Caco-2 (cell line): ENCODE results near the gene NPFFR1. TPM values are rescaled to one million over a fixed set of nuclear protein-coding genes. Genes with fewer than 3 reads are reported as not detected.
A peak's percentile ranks its signal among the peaks of the same experiment; 100 is the strongest.

ENCODE experiments used
- BruUV-seq: library from RNA; stranded (reverse); fragments of 400-500 nt; replicated peaks from 2 replicates; lab custom pipeline; 2021; lab: Mats Ljungman, UMichigan
- CTCF ChIA-PET: fragments of 300-600 bp; sonication (Branson Sonifier 250); formaldehyde crosslinking; loops from one replicate; lab custom pipeline; 2022; ENCODE audit warnings: antibody characterized with exemption; lab: Charles Lee
- POLR2A ChIA-PET: fragments of 300-600 bp; sonication (Branson Sonifier 250); formaldehyde crosslinking; loops from one replicate; lab custom pipeline; 2022; ENCODE audit warnings: antibody characterized with exemption; lab: Charles Lee
- DNase-seq, 2 experiments: peaks; one replicate each; pipeline versions ENCODE4 v3.0.0 to v3.0.0-alpha.2; 2020 to 2022
- H3K27me3 ChIP-seq: replicated peaks from 2 replicates; pipeline ENCODE4 v1.6.0; 2011; ENCODE audit warnings: low read length; ENCODE audit not compliant: control insufficient read depth, insufficient read depth
- H3K36me3 ChIP-seq: 2 replicates; pipeline ENCODE4 v1.5.1; 2011; ENCODE audit warnings: low read length; ENCODE audit not compliant: control insufficient read depth, insufficient read depth
- H3K4me1 ChIP-seq: fragments of 250-450 bp; sonication (Bioruptor Pico); 2 replicates; pipeline ENCODE4 v1.5.1; 2020; ENCODE audit warnings: mild to moderate bottlenecking
- H3K4me3 ChIP-seq: 2 replicates; pipeline ENCODE4 v1.5.1; 2011; ENCODE audit warnings: low read depth, mild to moderate bottlenecking, control low read depth, low read length
- H3K9me3 ChIP-seq: fragments of 250-450 bp; sonication (Bioruptor Pico); 2 replicates; pipeline ENCODE4 v1.5.1; 2020; ENCODE audit warnings: mild to moderate bottlenecking, moderate library complexity
- H3K27ac Mint-ChIP-seq: one replicate; pipeline ENCODE4 v1.8.0; 2022; ENCODE audit warnings: mixed read lengths; ENCODE audit not compliant: unreplicated experiment
- H3K27me3 Mint-ChIP-seq: one replicate; pipeline ENCODE4 v1.8.0; 2022; ENCODE audit warnings: mixed read lengths; ENCODE audit not compliant: insufficient read depth, unreplicated experiment
- H3K36me3 Mint-ChIP-seq: one replicate; pipeline ENCODE4 v1.8.0; 2022; ENCODE audit warnings: mild to moderate bottlenecking, mixed read lengths; ENCODE audit not compliant: insufficient read depth, unreplicated experiment
- H3K4me1 Mint-ChIP-seq: one replicate; pipeline ENCODE4 v1.8.0; 2022; ENCODE audit warnings: low read depth, mixed read lengths; ENCODE audit not compliant: unreplicated experiment
- H3K4me3 Mint-ChIP-seq: one replicate; pipeline ENCODE4 v1.8.0; 2022; ENCODE audit warnings: mild to moderate bottlenecking, moderate library complexity, mixed read lengths; ENCODE audit not compliant: unreplicated experiment
- H3K9me3 Mint-ChIP-seq: one replicate; pipeline ENCODE4 v1.8.0; 2022; ENCODE audit warnings: mixed read lengths; ENCODE audit not compliant: unreplicated experiment
- intact Hi-C: fragments of 100-400 bp; cut with micrococcal nuclease; formaldehyde crosslinking; loops from one replicate; pipeline ENCODE4 v1.10.0; 2022; ENCODE audit not compliant: unreplicated experiment
- total RNA-seq: library from RNA; stranded (reverse); gene quantifications from 2 replicates; pipeline ENCODE4 v1.2.3, GENCODE V29; 2022
- TF ChIP-seq, protein P1 (sequence below), 2 experiments: fragments of 200-600 bp in 1 of 2; IDR thresholded peaks; 1 replicate in 1 of 2; 2 replicates in 1 of 2; pipeline versions ENCODE4 v1.5.1 to v1.8.0; 2011 to 2022; ENCODE audit warnings: antibody characterized with exemption in 1 of 2, control low read depth in 1 of 2, inconsistent platforms in 1 of 2, low read depth in 1 of 2, low read length in 1 of 2, mild to moderate bottlenecking in 1 of 2, moderate library complexity in 1 of 2; ENCODE audit not compliant: insufficient read depth in 1 of 2, severe bottlenecking in 1 of 2, unreplicated experiment in 1 of 2

NPFFR1 gene
- total RNA-seq, 1 experiment from 2014 or later, result not detected

DNA sequence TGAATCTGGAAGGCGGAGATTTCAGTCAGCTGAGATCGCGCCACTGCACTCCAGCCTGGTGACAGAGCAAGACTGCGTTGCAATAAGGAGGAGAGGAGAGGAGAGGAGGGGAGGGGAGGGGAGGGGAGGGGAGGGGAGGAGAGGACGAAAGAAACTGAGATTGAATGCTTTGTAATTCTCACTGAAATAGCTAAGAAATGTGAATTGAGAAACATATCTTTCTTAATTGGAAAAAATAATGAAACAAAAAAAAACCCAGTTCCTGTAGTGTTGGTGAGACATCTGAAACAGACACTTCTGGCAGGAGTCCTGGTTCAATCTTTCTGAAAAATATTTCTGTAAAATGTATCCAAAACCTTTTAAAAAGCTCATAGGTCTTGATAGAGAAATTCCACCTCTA, 77.0 kb downstream of the NPFFR1 start:
- no peak overlapping the region for H3K4me3 ChIP-seq
- no peak for DNase-seq
- peaks cover 1% of the 10 kb centered on the region; the same call in 1 of the 2 replicates for H3K36me3 ChIP-seq
- Mint-ChIP-seq H3K27ac (no peak overlapping the region), H3K4me1 (no peaks in the 10 kb centered on the region), H3K4me3 (no peak overlapping the region), H3K9me3 (no peaks in the 10 kb centered on the region), H3K36me3 (peaks cover 92% of the 10 kb centered on the region), H3K27me3 (no peaks in the 10 kb centered on the region)
- intact Hi-C loops, result no loop called here
- no peaks in the 10 kb centered on the region for H3K9me3 ChIP-seq
- no peaks in the 10 kb centered on the region for H3K27me3 ChIP-seq
- TF ChIP-seq, protein P1, sequence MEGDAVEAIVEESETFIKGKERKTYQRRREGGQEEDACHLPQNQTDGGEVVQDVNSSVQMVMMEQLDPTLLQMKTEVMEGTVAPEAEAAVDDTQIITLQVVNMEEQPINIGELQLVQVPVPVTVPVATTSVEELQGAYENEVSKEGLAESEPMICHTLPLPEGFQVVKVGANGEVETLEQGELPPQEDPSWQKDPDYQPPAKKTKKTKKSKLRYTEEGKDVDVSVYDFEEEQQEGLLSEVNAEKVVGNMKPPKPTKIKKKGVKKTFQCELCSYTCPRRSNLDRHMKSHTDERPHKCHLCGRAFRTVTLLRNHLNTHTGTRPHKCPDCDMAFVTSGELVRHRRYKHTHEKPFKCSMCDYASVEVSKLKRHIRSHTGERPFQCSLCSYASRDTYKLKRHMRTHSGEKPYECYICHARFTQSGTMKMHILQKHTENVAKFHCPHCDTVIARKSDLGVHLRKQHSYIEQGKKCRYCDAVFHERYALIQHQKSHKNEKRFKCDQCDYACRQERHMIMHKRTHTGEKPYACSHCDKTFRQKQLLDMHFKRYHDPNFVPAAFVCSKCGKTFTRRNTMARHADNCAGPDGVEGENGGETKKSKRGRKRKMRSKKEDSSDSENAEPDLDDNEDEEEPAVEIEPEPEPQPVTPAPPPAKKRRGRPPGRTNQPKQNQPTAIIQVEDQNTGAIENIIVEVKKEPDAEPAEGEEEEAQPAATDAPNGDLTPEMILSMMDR (IDR thresholded peaks at IDR 0.05; ENCODE audit: insufficient read depth in 1 of 2, low read depth in 1 of 2, low read length in 1 of 2, severe bottlenecking in 1 of 2, unreplicated experiment in 1 of 2), result no peak
- ChIA-PET POLR2A (interaction anchor here (1.0 kb wide), 1 partner anchor 36 kb away, joined by 5 read pairs; no protein-coding TSS in a partner anchor), CTCF (no interaction called here)
- no TSS peak for BruUV-seq
- H3K4me1 ChIP-seq, result no peaks in the 10 kb centered on the region

DNA sequence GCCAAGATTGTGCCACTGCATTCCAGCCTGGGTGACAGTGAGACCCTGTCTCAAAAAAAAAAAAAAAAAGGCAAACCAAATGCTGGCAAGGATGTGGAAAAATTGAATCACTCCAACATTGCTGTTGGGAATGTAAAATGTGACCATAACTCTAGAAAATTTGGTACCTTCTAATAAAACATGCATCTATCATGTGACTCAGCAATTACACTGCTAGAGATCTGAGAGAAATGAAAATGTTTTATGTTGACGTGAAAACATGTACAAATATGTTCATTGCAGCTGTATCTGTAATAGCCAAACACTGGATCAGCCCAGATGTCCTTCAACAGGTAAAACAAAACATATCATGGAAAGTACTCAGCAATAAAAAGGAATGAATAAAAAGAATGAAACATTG, 82.7 kb downstream of the NPFFR1 start:
- intact Hi-C loops, result no loop called here
- Mint-ChIP-seq H3K27ac (no peak overlapping the region), H3K36me3 (peaks cover 90% of the 10 kb centered on the region), H3K4me3 (no peak overlapping the region), H3K9me3 (no peaks in the 10 kb centered on the region), H3K4me1 (no peaks in the 10 kb centered on the region), H3K27me3 (no peaks in the 10 kb centered on the region)
- Histone ChIP-seq H3K4me3 (no peak overlapping the region), H3K36me3 (no peaks in the 10 kb centered on the region), H3K9me3 (no peaks in the 10 kb centered on the region), H3K27me3 (no peaks in the 10 kb centered on the region), H3K4me1 (no peaks in the 10 kb centered on the region)
- no peak for DNase-seq
- POLR2A ChIA-PET, result no interaction called here
- TF ChIP-seq, protein P1 (IDR thresholded peaks at IDR 0.05; ENCODE audit: insufficient read depth in 1 of 2, low read depth in 1 of 2, low read length in 1 of 2, severe bottlenecking in 1 of 2, unreplicated experiment in 1 of 2), result no peak
- CTCF ChIA-PET, result interaction anchor here (0.6 kb wide), 1 partner anchor 85 kb away, joined by 3 read pairs; no protein-coding TSS in a partner anchor
- no TSS peak for BruUV-seq

DNA sequence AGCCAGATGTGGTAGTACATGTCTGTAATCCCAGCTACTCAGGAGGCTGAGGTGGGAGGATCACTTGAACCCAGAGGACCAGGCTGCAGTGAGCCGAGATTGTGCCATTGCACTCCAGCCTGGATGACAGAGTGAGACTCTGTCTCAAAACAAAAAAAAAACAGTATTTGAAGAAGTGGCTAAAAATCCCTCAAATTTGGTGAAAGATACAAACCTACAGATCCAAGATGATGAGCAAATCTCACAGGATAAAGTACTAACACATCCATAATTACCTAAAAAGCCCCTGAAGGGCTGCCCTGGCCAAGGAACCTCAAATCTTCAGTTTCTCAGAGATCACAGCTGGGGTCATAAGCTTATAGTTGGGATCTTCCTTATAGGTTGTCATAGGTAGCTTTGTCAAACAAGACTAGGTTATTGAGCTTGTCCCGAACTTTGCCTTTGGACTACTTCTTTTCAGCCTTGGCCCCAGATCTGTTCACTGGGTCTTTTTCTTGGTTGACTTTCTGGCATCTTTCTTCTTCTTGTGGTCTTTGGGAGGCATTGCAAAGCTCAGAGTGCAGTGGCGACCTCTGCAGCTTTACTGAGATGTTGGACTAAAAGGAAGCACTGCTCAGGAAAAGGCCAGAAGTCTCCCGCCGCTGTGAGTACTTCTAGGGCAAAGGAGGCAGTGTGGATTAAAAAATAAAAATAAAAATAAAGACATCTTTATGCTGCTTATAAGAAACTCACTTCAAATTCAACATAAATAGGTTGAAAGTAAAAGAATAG, 84.9 kb downstream of the NPFFR1 start:
- H3K36me3 Mint-ChIP-seq, result peaks cover 69% of the 10 kb centered on the region
- H3K36me3 ChIP-seq, result no peaks in the 10 kb centered on the region
- H3K9me3 ChIP-seq, result no peaks in the 10 kb centered on the region
- intact Hi-C loops, result loop anchor here (1.0 kb wide), 1 partner anchor 52 kb away; no protein-coding TSS in a partner anchor
- no peaks in the 10 kb centered on the region for H3K4me1 Mint-ChIP-seq
- no TSS peak for BruUV-seq
- no peak overlapping the region for H3K27ac Mint-ChIP-seq
- DNase-seq, result peak in 1 of 2 experiments; percentile 31
- no peaks in the 10 kb centered on the region for H3K4me1 ChIP-seq
- ChIA-PET POLR2A (interaction anchor here (1.0 to 1.5 kb wide), 2 partner anchors 29 to 52 kb away, joined by 6 read pairs; partner anchors contain the start of genes SAR1A and TYSND1), CTCF (interaction anchor here (1.0 to 1.6 kb wide), 3 partner anchors 49 to 188 kb away, joined by 3 to 17 read pairs (median 4); partner anchors contain the start of gene TYSND1)
- H3K9me3 Mint-ChIP-seq, result no peaks in the 10 kb centered on the region
- H3K27me3 Mint-ChIP-seq, result no peaks in the 10 kb centered on the region
- H3K27me3 ChIP-seq, result no peaks in the 10 kb centered on the region
- H3K4me3 ChIP-seq, result no peak overlapping the region
- H3K4me3 Mint-ChIP-seq, result no peak overlapping the region
- TF ChIP-seq, protein P1 (IDR thresholded peaks at IDR 0.05; ENCODE audit: insufficient read depth in 1 of 2, low read depth in 1 of 2, low read length in 1 of 2, severe bottlenecking in 1 of 2, unreplicated experiment in 1 of 2), result peak in 1 of 2 experiments; percentile 40

Other genes starting within 250 kb of the NPFFR1 start
- 5.1 and 6.1 TPM in 2 replicates for gene MACROH2A2, start 231.2 kb downstream of the NPFFR1 start, total RNA-seq
- gene AIFM2, start 151.2 kb downstream of the NPFFR1 start, total RNA-seq, result 29.2 and 31.1 TPM in 2 replicates
- gene TYSND1, start 137.3 kb downstream of the NPFFR1 start, total RNA-seq, result 29.4 and 29.8 TPM in 2 replicates
- gene SAR1A, start 113.5 kb downstream of the NPFFR1 start, total RNA-seq, result 268 and 288 TPM in 2 replicates
- gene PPA1, start 50.6 kb downstream of the NPFFR1 start, total RNA-seq, result 350 and 353 TPM in 2 replicates
- gene LRRC20, start 98.6 kb upstream of the NPFFR1 start, total RNA-seq, result 27.1 and 28.1 TPM in 2 replicates
- gene EIF4EBP2, start 120.1 kb upstream of the NPFFR1 start, total RNA-seq, result 166 and 168 TPM in 2 replicates
- gene NODAL, start 157.7 kb upstream of the NPFFR1 start, total RNA-seq, result 0.59 and 1.3 TPM in 2 replicates
- 8.9 and 10.3 TPM in 2 replicates for gene PALD1, start 194.8 kb upstream of the NPFFR1 start, total RNA-seq